Cardiac muscle cell (in vitro differentiated cells and primary cell): ENCODE results near the gene OPA1. TPM values are rescaled to one million over a fixed set of nuclear protein-coding genes. Genes with fewer than 3 reads are reported as not detected.

Experiments used
- DNase-seq, 2 donors: peaks; one replicate each; pipeline versions ENCODE4 v3.0.0 to v3.0.0-alpha.2; 2010 to 2017; ENCODE audit warnings: low read depth in 1 of 2, low spot score in 1 of 2
- H3K27ac ChIP-seq: fragments of 200-600 bp; sonication (generic); 2 replicates; pipeline ENCODE4 v1.5.1; 2016
- H3K27me3 ChIP-seq: fragments of 200-600 bp; sonication (generic); 2 replicates; pipeline ENCODE4 v1.6.0; 2016; ENCODE audit warnings: control low read depth
- H3K36me3 ChIP-seq: fragments of 200-600 bp; sonication (generic); 2 replicates; pipeline ENCODE4 v1.5.1; 2016; ENCODE audit warnings: control low read depth
- H3K4me1 ChIP-seq: fragments of 200-600 bp; sonication (generic); 2 replicates; pipeline ENCODE4 v1.8.1; 2017; ENCODE audit warnings: low read depth, mild to moderate bottlenecking, mixed run types
- H3K4me3 ChIP-seq: fragments of 200-600 bp; sonication (generic); 2 replicates; pipeline ENCODE4 v1.5.1; 2016; ENCODE audit warnings: mild to moderate bottlenecking
- H3K9me3 ChIP-seq: fragments of 200-600 bp; sonication (generic); 2 replicates; pipeline ENCODE4 v1.5.1; 2017; ENCODE audit warnings: low read depth, mild to moderate bottlenecking, control low read depth
- CTCF ChIP-seq: IDR thresholded peaks from 2 replicates; pipeline ENCODE4 v1.5.1; 2012; ENCODE audit warnings: low read depth, mild to moderate bottlenecking, low read length
- polyA plus RNA-seq: library from polyadenylated mRNA; unstranded; fragments of >200 nt; fragmentation: Nextera tagmentation; extraction: Ambion mirVana; gene quantifications from 2 replicates; pipeline ENCODE4 v1.2.1, GENCODE V29; 2016
- total RNA-seq: library from RNA; depleted of rRNA; stranded (reverse); fragments of >200 nt; gene quantifications from 2 replicates; pipeline ENCODE4 v1.2.3, GENCODE V29; 2016

OPA1 gene
- total and polyA plus RNA-seq, 2 experiments from 2014 or later = 26.6 to 54.4 TPM

DNA sequence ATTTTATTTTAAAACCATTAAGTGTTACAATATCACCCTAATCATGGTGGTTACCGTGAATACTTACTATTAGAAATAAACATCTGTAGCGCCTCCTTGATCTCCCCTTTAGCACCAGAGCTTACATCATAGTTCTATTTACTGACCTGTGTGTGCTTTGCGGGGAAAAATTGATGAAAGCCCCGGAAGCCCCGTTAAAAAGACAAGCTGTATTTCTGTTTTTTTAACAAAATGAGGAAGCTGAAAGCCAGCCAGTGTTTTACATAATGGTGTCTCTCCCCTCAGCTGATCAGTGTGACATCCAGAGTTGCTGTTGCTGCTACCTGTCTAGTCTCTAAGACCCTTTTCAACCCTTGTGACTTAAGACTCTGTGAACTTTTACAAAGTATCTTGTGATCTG, 100.8 kb downstream of the OPA1 start:
- no peaks in the 10 kb centered on the region for H3K4me1 ChIP-seq
- no peak for TF ChIP-seq CTCF

DNA sequence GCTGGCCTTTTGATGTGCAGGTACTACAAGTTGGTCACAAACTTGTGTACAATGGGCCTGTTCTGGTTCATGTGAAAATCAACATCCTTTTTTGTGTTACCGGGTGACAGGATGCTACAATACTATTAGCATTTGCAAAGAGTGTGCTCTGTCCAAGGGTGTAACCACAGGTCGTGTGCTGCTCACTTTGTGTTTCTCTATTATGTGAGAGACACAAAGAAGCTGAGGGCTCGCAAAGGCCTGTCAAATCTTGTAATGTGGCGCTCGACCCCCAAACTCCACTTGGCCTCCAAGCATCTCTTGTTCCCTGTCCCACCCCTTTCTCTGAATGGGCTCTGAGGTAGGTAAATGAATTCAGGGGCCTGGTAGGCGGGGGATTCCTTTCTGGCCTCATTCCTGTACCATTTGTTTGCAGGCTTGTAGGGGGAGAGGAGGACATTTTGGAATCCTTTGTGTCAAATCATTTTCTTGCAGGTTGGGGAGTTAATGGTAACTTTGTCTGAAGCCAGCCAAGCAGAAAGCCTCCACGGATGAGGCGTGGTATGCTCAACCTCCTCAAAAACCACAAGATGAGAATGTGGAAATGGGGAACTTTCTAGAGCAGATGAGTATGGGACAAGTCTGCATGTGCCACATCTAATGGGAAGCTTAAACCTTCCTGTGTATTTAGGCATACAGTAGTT, 109.1 kb downstream of the OPA1 start:
- Histone ChIP-seq H3K27ac (no peak overlapping the region), H3K4me3 (no peak overlapping the region), H3K4me1 (no peaks in the 10 kb centered on the region), H3K9me3 (no peaks in the 10 kb centered on the region), H3K36me3 (no peaks in the 10 kb centered on the region), H3K27me3 (no peaks in the 10 kb centered on the region)
- DNase-seq = no peak
- no peak for TF ChIP-seq CTCF

More for the DNA sequence above, 100.8 kb downstream of the OPA1 start:
- no peak for DNase-seq
- H3K4me3 ChIP-seq = no peak overlapping the region
- H3K36me3 ChIP-seq = peaks cover 11% of the 10 kb centered on the region
- H3K9me3 ChIP-seq = no peaks in the 10 kb centered on the region
- no peak overlapping the region for H3K27ac ChIP-seq
- H3K27me3 ChIP-seq = no peaks in the 10 kb centered on the region

GRCh38 chr3:193702967-193703366, 110.0 kb downstream of the OPA1 start:
- TF ChIP-seq CTCF = no peak
- no peaks in the 10 kb centered on the region for H3K4me1 ChIP-seq
- no peak overlapping the region for H3K27ac ChIP-seq
- H3K36me3 ChIP-seq = no peaks in the 10 kb centered on the region
- no peaks in the 10 kb centered on the region for H3K27me3 ChIP-seq
- H3K4me3 ChIP-seq = no peak overlapping the region
- no peaks in the 10 kb centered on the region for H3K9me3 ChIP-seq
- peak in 1 of 2 donors; percentile 10 for DNase-seq

- peak in 1 of 2 donors; percentile 27 for DNase-seq
- H3K4me1 ChIP-seq = peaks cover 6% of the 10 kb centered on the region
- no peak for TF ChIP-seq CTCF
- H3K27me3 ChIP-seq = no peaks in the 10 kb centered on the region
- no peak overlapping the region for H3K27ac ChIP-seq
- H3K4me3 ChIP-seq = no peak overlapping the region
- no peaks in the 10 kb centered on the region for H3K36me3 ChIP-seq
- H3K9me3 ChIP-seq = no peaks in the 10 kb centered on the region
Measured at GRCh38 chr3:193704431-193704830, 111.4 kb downstream of the OPA1 start.

DNA sequence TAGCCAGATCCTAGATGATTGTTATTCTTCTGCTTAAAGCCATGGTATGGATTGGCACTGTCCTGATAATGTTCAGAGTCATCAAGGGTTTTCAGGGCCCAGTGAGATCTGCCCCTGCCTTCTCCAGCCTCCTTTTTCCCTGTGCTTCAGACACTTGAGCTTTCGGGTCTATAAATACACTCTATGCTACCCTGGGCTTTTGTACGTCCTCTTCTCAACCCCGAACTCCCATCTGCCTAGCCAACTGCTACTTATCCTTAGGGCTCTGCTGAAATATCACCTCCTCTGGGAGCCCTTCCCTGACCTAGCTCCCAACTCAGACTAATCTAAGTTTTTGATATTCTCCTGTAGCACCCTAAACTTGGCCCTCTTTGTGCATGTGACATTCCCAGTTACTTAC, 115.3 kb downstream of the OPA1 start:
- H3K36me3 ChIP-seq = no peaks in the 10 kb centered on the region
- no peak for TF ChIP-seq CTCF
- no peaks in the 10 kb centered on the region for H3K27me3 ChIP-seq
- H3K27ac ChIP-seq = no peak overlapping the region
- no peak overlapping the region for H3K4me3 ChIP-seq
- peaks cover 6% of the 10 kb centered on the region for H3K4me1 ChIP-seq
- H3K9me3 ChIP-seq = no peaks in the 10 kb centered on the region
- peak in 1 of 2 donors; percentile 11 for DNase-seq
